Measurements from ENCODE around the gene GDF15. TPM values are rescaled to one million over a fixed set of nuclear protein-coding genes. Genes with fewer than 3 reads are reported as not detected.
A peak's percentile ranks its signal among the peaks of the same experiment; 100 is the strongest.

The GDF15 gene
- total and polyA plus RNA-seq, 8 donors = 15.7 to 180 (median 34.6) TPM

GRCh38 chr19:18424890-18425514 is 39.0 kb downstream of the GDF15 start:
- TF ChIP-seq CTCF (IDR thresholded peaks at IDR 0.05) = no peak
- H3K27ac ChIP-seq = no peak overlapping the region
- intact Hi-C loops (cut with DNase I) = no loop called here
- H3K9me3 ChIP-seq = no peaks in the 10 kb centered on the region
- DNase-seq (peak in 1 of 4 donors; percentile 74), ATAC-seq (no peak)
- H3K4me3 ChIP-seq = no peak overlapping the region
- H3K4me1 ChIP-seq = peaks cover 14 to 60% of the 10 kb centered on the region in 2 donors
- H3K27me3 ChIP-seq = peaks cover 0 to 19% of the 10 kb centered on the region in 2 donors
- H3K36me3 ChIP-seq = peaks cover 0 to 5% of the 10 kb centered on the region in 2 donors

GRCh38 chr19:18425515-18426415 is 39.8 kb downstream of the GDF15 start:
- ATAC-seq (peak; percentile 1), DNase-seq (peak in 1 of 4 donors; percentile 70)
- Histone ChIP-seq H3K27me3 (peaks cover 0 to 14% of the 10 kb centered on the region in 2 donors), H3K9me3 (no peaks in the 10 kb centered on the region), H3K27ac (peak overlapping the region; percentile 19 to 48), H3K4me1 (peaks cover 9 to 56% of the 10 kb centered on the region in 2 donors), H3K4me3 (no peak overlapping the region), H3K36me3 (peaks cover 0 to 9% of the 10 kb centered on the region in 2 donors)
- no peak for TF ChIP-seq CTCF (IDR thresholded peaks at IDR 0.05)
- intact Hi-C loops (cut with DNase I) = no loop called here

- H3K27ac ChIP-seq = peak overlapping the region; percentile 19 to 48
Measured at GRCh38 chr19:18426416-18426767, 40.4 kb downstream of the GDF15 start.

GRCh38 chr19:18427080-18427742 is 41.3 kb downstream of the GDF15 start:
- H3K4me1 ChIP-seq = peaks cover 8 to 45% of the 10 kb centered on the region in 2 donors
- peak in 1 of 4 donors; percentile 61 for DNase-seq
- H3K27ac ChIP-seq = no peak overlapping the region

More at GRCh38 chr19:18426416-18426767, 40.4 kb downstream of the GDF15 start:
- no peak overlapping the region for H3K4me3 ChIP-seq
- no peak for ATAC-seq
- H3K27me3 ChIP-seq = peaks cover 0 to 14% of the 10 kb centered on the region in 2 donors
- H3K36me3 ChIP-seq = peaks cover 0 to 9% of the 10 kb centered on the region in 2 donors
- no peak for TF ChIP-seq CTCF (IDR thresholded peaks at IDR 0.05)
- no peaks in the 10 kb centered on the region for H3K9me3 ChIP-seq
- H3K4me1 ChIP-seq = peaks cover 8 to 50% of the 10 kb centered on the region in 2 donors
- DNase-seq = peak in 1 of 4 donors; percentile 67
- intact Hi-C loops (cut with DNase I) = no loop called here

More at GRCh38 chr19:18427080-18427742, 41.3 kb downstream of the GDF15 start:
- intact Hi-C loops (cut with DNase I) = no loop called here
- no peak for ATAC-seq
- no peak overlapping the region for H3K4me3 ChIP-seq
- peaks cover 0 to 9% of the 10 kb centered on the region in 2 donors for H3K36me3 ChIP-seq
- peaks cover 0 to 14% of the 10 kb centered on the region in 2 donors for H3K27me3 ChIP-seq
- no peaks in the 10 kb centered on the region for H3K9me3 ChIP-seq
- no peak for TF ChIP-seq CTCF (IDR thresholded peaks at IDR 0.05)
